Thyroid gland (tissue), 4 donors: ENCODE data around the gene KCNJ13. TPM values are rescaled to one million over a fixed set of nuclear protein-coding genes. Genes with fewer than 3 reads are reported as not detected.
"Not testable (repeated sequence)": the region's sequence is repeated elsewhere in the genome, so short reads cannot be mapped to it uniquely, and the experiment has no call there.

Experiments used
- DNase-seq, 2 donors: peaks; one replicate each; pipeline ENCODE4 v3.0.0-alpha.2; 2019
- H3K27ac ChIP-seq, 3 donors: fragments of 200-600 bp; sonication (generic); 1 replicate in 2 of 3; 2 replicates in 1 of 3; pipeline ENCODE4 v1.5.1; 2016 to 2019; ENCODE audit warnings: mild to moderate bottlenecking in 1 of 3, moderate library complexity in 1 of 3
- H3K27me3 ChIP-seq: fragments of 200-600 bp; sonication (generic); one replicate; pipeline ENCODE4 v1.5.1; 2019
- H3K36me3 ChIP-seq, 2 donors: fragments of 200-600 bp; sonication (generic); one replicate each; pipeline ENCODE4 v1.5.1; 2016 to 2019
- H3K4me1 ChIP-seq, 2 donors: fragments of 200-600 bp; sonication (generic); one replicate each; pipeline ENCODE4 v1.5.1; 2017 to 2019
- H3K4me3 ChIP-seq, 3 donors: fragments of 200-600 bp; sonication (generic); replicated peaks in 1 of 3; 1 replicate in 2 of 3; 2 replicates in 1 of 3; pipeline ENCODE4 v1.5.1; 2016; ENCODE audit warnings: mild to moderate bottlenecking in 1 of 3
- H3K9me3 ChIP-seq: fragments of 200-600 bp; sonication (generic); one replicate; pipeline ENCODE4 v1.5.1; 2017
- CTCF ChIP-seq, 6 experiments: fragments of 200-600 bp in 3 of 6; fragments of 450-650 bp in 3 of 6; sonication (generic) in 3 of 6; IDR thresholded peaks; one replicate each; pipeline ENCODE4 v1.5.1; 2016 to 2019; ENCODE audit warnings: antibody characterized with exemption in 6 of 6, mild to moderate bottlenecking in 2 of 6, inconsistent platforms in 1 of 6, moderate library complexity in 1 of 6
- POLR2A ChIP-seq, 2 donors: fragments of 450-650 bp; IDR thresholded peaks; one replicate each; pipeline ENCODE4 v1.6.1; 2017; ENCODE audit warnings: antibody characterized with exemption in 2 of 2, mild to moderate bottlenecking in 2 of 2, moderate library complexity in 1 of 2
- WGBS, 2 donors: methylation state at CpG; one replicate each; pipeline ENCODE4 v1.1.5; 2017; 5-methylcytosine and 5-hydroxymethylcytosine counted together
- intact Hi-C: fragments of 100-400 bp; cut with DNase I; formaldehyde crosslinking; loops from one replicate; pipeline ENCODE4 v1.15.1; 2023
- small RNA-seq: library from RNA; depleted of rRNA; stranded (forward); fragments of <200 nt; gene quantifications from one replicate; pipeline ENCODE3, GENCODE V24; 2016
- total RNA-seq, 4 donors: library from RNA; depleted of rRNA; stranded (reverse); fragments of >200 nt; gene quantifications; one replicate each; pipeline ENCODE4 v1.2.3, GENCODE V29; 2016

The KCNJ13 gene
- total RNA-seq, 4 donors from 2014 or later: 0.81 to 5.5 (median 2.6) TPM

GRCh38 chr2:232723027-232723426 is 53.3 kb downstream of the KCNJ13 start:
- intact Hi-C loops: no loop called here
- no peak for DNase-seq
- peaks cover 6 to 10% of the 10 kb centered on the region in 2 donors for H3K36me3 ChIP-seq
- H3K27ac ChIP-seq: no peak overlapping the region
- TF ChIP-seq CTCF (IDR thresholded peaks at IDR 0.05): no peak
- TF ChIP-seq POLR2A (IDR thresholded peaks at IDR 0.05): no peak
- no peaks in the 10 kb centered on the region for H3K9me3 ChIP-seq
- peaks cover 0 to 7% of the 10 kb centered on the region in 2 donors for H3K4me1 ChIP-seq
- no peak overlapping the region for H3K4me3 ChIP-seq
- H3K27me3 ChIP-seq: no peaks in the 10 kb centered on the region
- 87 to 97% methylated on average over 1 of the region's 1 CpG for WGBS, 2 donors

GRCh38 chr2:232721882-232722281 is 54.5 kb downstream of the KCNJ13 start:
- WGBS, 2 donors: 84 to 88% methylated on average over 2 of the region's 2 CpGs
- intact Hi-C loops: no loop called here

GRCh38 chr2:232721261-232721660 is 55.1 kb downstream of the KCNJ13 start:
- Histone ChIP-seq H3K4me3 (no peak overlapping the region), H3K27ac (no peak overlapping the region), H3K27me3 (no peaks in the 10 kb centered on the region), H3K9me3 (no peaks in the 10 kb centered on the region), H3K4me1 (peaks cover 0 to 7% of the 10 kb centered on the region in 2 donors), H3K36me3 (peaks cover 6 to 10% of the 10 kb centered on the region in 2 donors)
- WGBS, 2 donors: 71 to 74% methylated on average over 2 of the region's 2 CpGs
- TF ChIP-seq CTCF (IDR thresholded peaks at IDR 0.05) (no peak), POLR2A (IDR thresholded peaks at IDR 0.05) (no peak)
- intact Hi-C loops: no loop called here
- DNase-seq: no peak

More at GRCh38 chr2:232721882-232722281, 54.5 kb downstream of the KCNJ13 start:
- peaks cover 0 to 7% of the 10 kb centered on the region in 2 donors for H3K4me1 ChIP-seq
- TF ChIP-seq CTCF (IDR thresholded peaks at IDR 0.05) (no peak), POLR2A (IDR thresholded peaks at IDR 0.05) (no peak)
- peaks cover 6 to 10% of the 10 kb centered on the region in 2 donors for H3K36me3 ChIP-seq
- no peak overlapping the region for H3K27ac ChIP-seq
- no peaks in the 10 kb centered on the region for H3K27me3 ChIP-seq
- DNase-seq: no peak
- no peaks in the 10 kb centered on the region for H3K9me3 ChIP-seq
- no peak overlapping the region for H3K4me3 ChIP-seq

- H3K4me3 ChIP-seq, H3K9me3 ChIP-seq, H3K36me3 ChIP-seq, intact Hi-C loops, DNase-seq, H3K27me3 ChIP-seq, H3K27ac ChIP-seq, H3K4me1 ChIP-seq: not testable (repeated sequence)
Measured at GRCh38 chr2:232720056-232720455, 56.3 kb downstream of the KCNJ13 start.

Small RNA genes within 50 kb of the gene (small RNA-seq; reads per million reads assigned to genes)
- not detected for gene RNU6-107P

Other genes starting within 250 kb of the KCNJ13 start
- gene CHRNG, start 236.9 kb downstream of the KCNJ13 start, total RNA-seq: not detected
- 10 to 100 TPM in 1 of 4 donors, 1 to 10 TPM in 3; 6.7 to 11.6 (median 6.9) TPM for gene TIGD1, start 226.0 kb downstream of the KCNJ13 start, total RNA-seq
- 10 to 100 TPM; 50.7 to 59.6 (median 54.4) TPM for gene EIF4E2, start 225.9 kb downstream of the KCNJ13 start, total RNA-seq
- gene EFHD1, start 143.0 kb downstream of the KCNJ13 start, total RNA-seq: 10 to 100 TPM in 3 of 4 donors, 1 to 10 TPM in 1; 6.9 to 17.5 (median 14.8) TPM
- gene GIGYF2, start 79.2 kb downstream of the KCNJ13 start, total RNA-seq: 100 to 1,000 TPM in 2 of 4 donors, 10 to 100 TPM in 2; 88.7 to 138 (median 101) TPM
- gene SNORC, start 93.7 kb upstream of the KCNJ13 start, total RNA-seq: 1 to 10 TPM in 1 of 4 donors, under 1 TPM in 2, not detected in 1; 0.45 to 1.9 (median 0.79) TPM
- gene NGEF, start 236.7 kb upstream of the KCNJ13 start, total RNA-seq: 1 to 10 TPM in 1 of 4 donors, under 1 TPM in 1, not detected in 2; 0.11 to 2.1 TPM